Stimulated activated CD4-positive, alpha-beta T cell treated with anti-CD3 and anti-CD28 coated beads, Interleukin-1b, Interleukin-23, amount 100 ng/mL, for 24 hours (primary cell): ENCODE data around the gene SCO2.
A peak's percentile ranks its signal among the peaks of the same experiment; 100 is the strongest.
"Not testable (repeated sequence)": the region's sequence is repeated elsewhere in the genome, so short reads cannot be mapped to it uniquely, and the experiment has no call there.

Experiments
- DNase-seq, 4 experiments: peaks; one replicate each; pipeline ENCODE4 v3.0.0-alpha.2; 2020; ENCODE audit warnings: low read depth in 4 of 4, low spot score in 1 of 4

SCO2 gene

GRCh38 chr22:50522208-50522805, 3.1 kb downstream of the SCO2 start:
- no peak for DNase-seq

- no peak for DNase-seq
Measured at GRCh38 chr22:50521710-50522109, 3.7 kb downstream of the SCO2 start.

- no peak for DNase-seq
Measured at GRCh38 chr22:50520826-50521453, 4.5 kb downstream of the SCO2 start.

- DNase-seq, result not testable (repeated sequence)
Measured at GRCh38 chr22:50520184-50520583, 5.2 kb downstream of the SCO2 start.

- DNase-seq, result no peak
Measured at GRCh38 chr22:50519151-50519550, 6.2 kb downstream of the SCO2 start.

- DNase-seq, result no peak
Measured at GRCh38 chr22:50518606-50519005, 6.8 kb downstream of the SCO2 start.

- no peak for DNase-seq
Measured at GRCh38 chr22:50517495-50518260, 7.7 kb downstream of the SCO2 start.

GRCh38 chr22:50516891-50517290, 8.5 kb downstream of the SCO2 start:
- no peak for DNase-seq

- no peak for DNase-seq
Measured at GRCh38 chr22:50516068-50516467, 9.3 kb downstream of the SCO2 start.

GRCh38 chr22:50513175-50513574, 12.2 kb downstream of the SCO2 start:
- no peak for DNase-seq

GRCh38 chr22:50508897-50509296, 16.5 kb downstream of the SCO2 start:
- no peak for DNase-seq

- DNase-seq, result peak in 3 of 4 experiments; percentile 96 to 98 (median 96)
Measured at GRCh38 chr22:50507991-50508884, 17.2 kb downstream of the SCO2 start, which contains the start of gene NCAPH2. Gene NCAPH2 (plus strand): TSS chr22:50508224. CDS start chr22:50508338, 114 bp downstream.

GRCh38 chr22:50507421-50507990, 17.9 kb downstream of the SCO2 start, which contains the start of gene LMF2:
Gene LMF2 (minus strand): TSS chr22:50507702. CDS start chr22:50507675, 27 bp downstream.
- peak; percentile 86 to 96 (median 88) for DNase-seq

- DNase-seq, result no peak
Measured at GRCh38 chr22:50506611-50507420, 18.6 kb downstream of the SCO2 start.

GRCh38 chr22:50505776-50506610, 19.4 kb downstream of the SCO2 start:
- DNase-seq, result no peak

- DNase-seq, result no peak
Measured at GRCh38 chr22:50505276-50505775, 20.1 kb downstream of the SCO2 start.

- DNase-seq, result no peak
Measured at GRCh38 chr22:50504369-50505211, 20.8 kb downstream of the SCO2 start.
